T-helper 1 cell (primary cell): ENCODE data around the gene MYCBPAP.

Experiments
- DNase-seq, 5 donors: peaks; one replicate each; pipeline ENCODE4 v3.0.0-alpha.2; 2012 to 2020

Gene MYCBPAP

DNA sequence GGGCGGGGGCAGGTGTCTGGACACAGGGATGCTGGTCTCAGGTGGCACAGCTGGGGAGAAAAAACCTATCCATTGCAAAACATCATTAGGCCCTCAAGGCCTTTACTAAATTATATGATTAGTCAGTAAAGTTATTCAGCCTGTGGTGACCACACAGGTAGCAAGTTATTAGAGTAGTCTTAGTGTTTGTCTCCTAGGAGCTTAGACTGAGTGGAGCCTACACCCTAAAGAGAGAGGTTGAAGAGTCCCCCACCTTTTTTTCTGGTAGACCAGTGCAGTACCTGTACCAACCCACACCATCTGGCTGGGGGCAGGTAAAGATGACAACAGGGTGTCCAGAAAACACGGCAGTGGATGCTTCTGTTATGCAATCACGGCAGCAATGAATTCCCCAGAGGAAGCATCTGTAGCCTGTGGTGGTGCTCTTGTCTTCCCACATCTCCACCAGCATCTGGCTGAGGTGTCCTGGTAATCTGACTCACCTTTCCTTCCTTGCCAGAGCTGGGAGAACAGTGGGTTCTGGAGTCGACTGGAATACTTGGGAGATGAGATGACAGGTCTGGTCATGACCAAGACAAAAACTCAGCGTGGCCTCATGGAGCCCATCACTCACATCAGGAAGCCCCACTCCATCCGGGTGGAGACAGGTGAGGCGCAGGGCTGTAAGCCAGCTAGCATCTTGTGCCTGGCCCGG, 11.0 kb downstream of the MYCBPAP start:
- DNase-seq, result no peak

- no peak for DNase-seq
These were observed 12.2 kb downstream of the MYCBPAP start for GRCh38 chr17:50520483-50520882.

GRCh38 chr17:50521514-50521913, 13.3 kb downstream of the MYCBPAP start:
- DNase-seq, result no peak

- no peak for DNase-seq
These were observed 14.5 kb downstream of the MYCBPAP start for GRCh38 chr17:50522766-50523165.

DNA sequence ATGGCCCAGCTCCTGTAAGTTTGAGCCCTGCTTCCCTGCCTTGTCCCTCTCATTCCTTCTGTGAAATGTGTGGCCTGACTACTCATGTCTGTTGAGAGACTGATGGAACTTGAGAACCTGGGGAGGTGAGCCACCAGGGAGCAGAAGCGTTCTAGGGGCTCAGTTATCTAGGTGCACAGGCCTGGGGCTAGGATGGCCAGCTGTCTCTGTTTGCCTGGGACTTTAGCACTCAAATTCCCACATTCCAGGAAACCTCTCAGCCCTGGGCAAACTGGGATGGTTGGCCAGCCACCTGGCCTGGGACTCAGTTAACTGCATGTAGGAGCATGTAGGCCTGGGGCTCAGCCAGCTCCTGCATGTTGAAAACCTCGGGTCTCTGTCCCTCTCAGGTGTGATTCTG, 15.0 kb downstream of the MYCBPAP start:
- no peak for DNase-seq

GRCh38 chr17:50524838-50525237, 16.6 kb downstream of the MYCBPAP start:
- DNase-seq, result no peak

- DNase-seq, result no peak
These were observed 19.0 kb downstream of the MYCBPAP start for GRCh38 chr17:50527155-50527762.

DNA sequence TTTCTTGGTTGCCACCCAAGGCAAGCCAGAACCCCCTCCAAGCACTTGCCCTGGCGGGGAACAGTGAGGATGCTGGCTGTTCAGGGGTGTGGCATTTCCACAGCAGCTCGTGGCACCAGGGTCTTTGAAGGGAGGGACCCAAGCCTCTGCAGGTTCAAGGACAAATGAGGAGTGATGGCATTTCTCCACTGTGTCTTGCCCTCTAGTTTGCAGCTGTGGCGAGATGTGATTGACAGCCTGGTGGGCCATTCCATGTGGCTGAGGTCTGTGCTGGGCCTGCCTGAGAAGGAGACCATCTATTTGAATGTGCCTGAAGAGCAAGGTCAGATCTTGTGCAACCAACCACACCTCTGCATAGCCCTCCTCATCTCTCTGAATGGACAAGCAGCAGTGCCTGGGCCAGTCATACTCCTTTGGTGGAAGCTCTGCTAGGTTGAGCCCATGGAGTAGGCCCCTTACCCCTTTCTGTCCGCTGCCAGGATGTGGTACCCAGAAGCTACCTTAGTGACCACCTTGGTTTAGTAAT, 19.8 kb downstream of the MYCBPAP start:
- no peak for DNase-seq

DNA sequence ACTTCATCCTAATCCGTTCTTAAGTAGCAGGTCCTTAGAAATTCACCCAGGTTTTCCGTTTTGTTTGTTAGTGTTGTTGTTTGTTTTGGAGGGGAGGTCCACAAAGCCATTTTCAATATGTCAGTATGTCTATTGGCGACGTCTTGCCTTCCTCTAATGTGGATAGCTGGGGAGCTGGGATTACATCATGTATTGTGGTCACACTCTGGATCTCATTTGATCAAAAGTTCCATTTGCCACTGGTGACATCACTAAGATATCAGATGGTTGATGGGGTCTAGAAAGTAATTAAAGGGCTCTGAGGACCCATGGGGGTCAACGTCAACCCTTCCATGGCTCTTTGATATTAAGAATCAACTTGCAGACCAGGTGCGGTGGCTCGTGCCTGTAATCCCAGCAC, 21.6 kb downstream of the MYCBPAP start:
- DNase-seq, result no peak

DNA sequence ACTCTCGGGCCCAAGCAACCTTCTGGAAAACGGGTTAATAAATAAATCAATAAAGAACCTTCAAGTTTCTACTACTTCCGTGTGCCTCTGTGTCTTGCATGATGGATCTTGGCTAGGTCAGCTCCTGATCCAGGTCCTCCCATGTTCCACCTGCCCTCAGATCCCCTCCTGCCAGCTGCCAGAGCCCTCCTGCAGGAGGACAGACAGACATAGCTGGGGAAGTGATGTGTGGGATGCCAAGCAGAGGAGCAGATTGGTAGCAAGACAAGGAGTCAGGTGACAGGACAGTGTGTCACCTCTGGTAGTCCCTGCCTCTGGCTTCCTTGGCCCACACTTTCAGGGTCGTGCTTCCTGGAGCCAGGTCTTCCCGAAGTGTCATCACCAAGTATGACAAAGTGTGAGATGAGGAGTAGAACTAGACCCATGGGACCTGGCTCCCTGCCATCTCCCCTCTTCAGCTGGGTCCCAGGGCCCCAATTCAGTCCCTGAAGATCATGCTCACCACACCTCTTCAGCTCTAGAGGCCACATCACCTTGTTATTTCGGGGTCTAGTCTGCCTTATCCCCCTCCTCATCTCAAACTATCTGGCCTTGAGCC, 23.3 kb downstream of the MYCBPAP start:
- no peak for DNase-seq

GRCh38 chr17:50532452-50533024, 24.3 kb downstream of the MYCBPAP start, which contains the start of gene EPN3:
Gene EPN3 (plus strand): TSS chr17:50532735. CDS start chr17:50536557, 3,822 bp downstream.
- DNase-seq, result no peak

GRCh38 chr17:50533185-50533584, 24.9 kb downstream of the MYCBPAP start:
- no peak for DNase-seq

DNA sequence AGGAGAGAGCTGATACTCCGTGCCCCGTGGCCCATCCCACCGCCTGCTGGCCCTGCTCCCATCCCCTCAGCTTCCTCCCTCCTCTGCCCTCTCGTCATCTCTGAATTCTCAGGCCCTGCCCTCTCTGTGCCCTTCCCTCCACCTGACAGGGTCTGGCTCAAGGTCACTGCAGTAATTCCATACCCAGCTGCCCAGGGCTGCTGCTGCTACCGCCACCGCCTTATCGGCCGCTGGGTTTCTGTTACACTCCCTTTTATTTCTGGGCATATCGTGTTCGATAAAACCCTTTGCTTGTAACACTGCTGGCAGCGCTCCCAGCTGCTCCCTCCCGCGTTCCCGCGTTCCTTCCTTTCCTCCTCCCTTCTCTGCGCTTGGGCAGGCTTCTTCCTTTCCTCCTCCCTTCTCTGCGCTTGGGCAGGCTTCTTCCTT, 25.5 kb downstream of the MYCBPAP start:
- DNase-seq, result no peak

- no peak for DNase-seq
These were observed 26.2 kb downstream of the MYCBPAP start for GRCh38 chr17:50534222-50534978.

DNA sequence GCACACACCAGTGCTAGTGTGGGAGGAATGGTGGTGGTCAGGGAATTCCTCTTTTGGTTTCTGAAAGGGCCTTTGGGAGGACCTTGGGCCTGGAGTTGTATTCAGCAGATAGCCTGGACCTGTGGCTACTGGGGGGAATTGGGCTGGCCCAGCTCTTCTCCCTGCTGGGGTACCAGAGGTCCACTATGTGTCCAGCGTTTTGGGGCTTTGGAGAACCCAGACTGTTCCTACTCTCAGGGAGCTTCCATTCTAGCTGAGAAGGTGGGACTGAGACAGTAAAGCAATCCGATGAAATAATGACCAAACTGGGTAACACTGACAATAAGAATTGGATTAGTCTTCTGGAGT, 26.7 kb downstream of the MYCBPAP start:
- DNase-seq, result no peak

DNA sequence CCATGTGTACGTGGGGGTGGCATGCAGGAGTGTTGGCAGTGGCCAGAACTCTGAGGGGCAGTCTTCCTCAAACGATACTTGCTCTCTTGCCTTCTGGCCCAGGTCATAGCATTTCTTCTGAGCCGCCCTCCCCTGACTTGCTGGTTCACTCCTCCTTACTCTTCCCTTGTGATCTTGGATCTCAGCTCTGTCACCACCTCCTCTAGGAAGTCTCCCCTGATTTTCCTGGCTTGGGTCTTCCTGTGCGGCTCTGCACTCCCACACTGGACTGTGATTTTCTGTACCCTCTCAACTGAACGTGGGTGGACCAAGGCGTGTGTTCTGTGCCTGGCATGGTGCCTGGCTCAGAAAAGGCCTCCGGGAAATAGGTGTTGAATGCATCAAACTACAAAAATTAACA, 27.2 kb downstream of the MYCBPAP start:
- no peak for DNase-seq

- DNase-seq, result no peak
These were observed 28.7 kb downstream of the MYCBPAP start for GRCh38 chr17:50536683-50537646.

GRCh38 chr17:50537721-50538548, 29.7 kb downstream of the MYCBPAP start:
- no peak for DNase-seq

DNA sequence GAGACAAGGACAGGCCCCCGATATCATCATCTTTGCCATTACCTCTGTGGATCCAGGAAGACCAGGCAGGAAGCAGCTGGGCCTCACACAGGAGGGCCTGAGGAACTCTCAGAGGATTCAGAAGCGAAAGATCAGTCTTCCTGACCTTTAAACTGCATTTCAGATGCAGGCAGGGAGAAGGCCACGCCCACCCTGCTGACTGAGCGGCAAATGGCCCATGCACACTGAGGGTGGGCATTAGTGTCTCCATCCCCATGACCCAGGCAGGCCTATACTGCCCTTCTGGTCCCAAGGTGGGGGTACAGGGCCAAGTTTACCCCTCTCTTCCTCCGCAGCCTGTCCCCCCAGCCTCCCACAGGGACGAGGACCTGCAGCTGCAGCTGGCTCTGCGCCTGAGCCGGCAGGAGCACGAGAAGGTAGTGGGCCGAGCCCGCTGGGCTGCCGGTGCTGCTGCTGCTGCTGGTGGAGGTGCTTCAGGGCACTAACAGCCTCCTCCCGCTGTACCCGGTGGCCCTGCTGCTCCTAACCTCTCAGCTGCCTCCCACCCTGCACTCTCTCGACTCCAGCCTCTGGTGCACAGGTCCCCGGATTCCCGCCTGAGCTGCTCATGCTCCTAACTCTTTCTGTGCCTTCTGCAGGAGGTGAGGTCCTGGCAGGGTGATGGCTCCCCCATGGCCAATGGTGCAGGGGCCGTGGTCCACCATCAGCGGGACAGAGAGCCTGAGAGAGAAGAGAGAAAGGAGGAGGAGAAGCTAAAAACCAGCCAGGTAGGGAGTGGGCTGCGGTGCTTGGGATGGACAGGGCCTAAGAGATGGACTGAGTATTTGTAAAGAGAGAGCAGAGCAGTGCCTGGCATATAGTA, 30.5 kb downstream of the MYCBPAP start:
- no peak for DNase-seq
